HG02938 (cell line): Measurements from ENCODE around the gene PTPRJ.
"Not testable (repeated sequence)": the region's sequence is repeated elsewhere in the genome, so short reads cannot be mapped to it uniquely, and the experiment has no call there.

Experiments
- ATAC-seq: cut with Tn5 transposase; IDR thresholded peaks from one replicate; pipeline ENCODE4 v1.9.1; 2021; ENCODE audit warnings: mild to moderate bottlenecking, moderate library complexity; ENCODE audit not compliant: unreplicated experiment

Gene PTPRJ

DNA sequence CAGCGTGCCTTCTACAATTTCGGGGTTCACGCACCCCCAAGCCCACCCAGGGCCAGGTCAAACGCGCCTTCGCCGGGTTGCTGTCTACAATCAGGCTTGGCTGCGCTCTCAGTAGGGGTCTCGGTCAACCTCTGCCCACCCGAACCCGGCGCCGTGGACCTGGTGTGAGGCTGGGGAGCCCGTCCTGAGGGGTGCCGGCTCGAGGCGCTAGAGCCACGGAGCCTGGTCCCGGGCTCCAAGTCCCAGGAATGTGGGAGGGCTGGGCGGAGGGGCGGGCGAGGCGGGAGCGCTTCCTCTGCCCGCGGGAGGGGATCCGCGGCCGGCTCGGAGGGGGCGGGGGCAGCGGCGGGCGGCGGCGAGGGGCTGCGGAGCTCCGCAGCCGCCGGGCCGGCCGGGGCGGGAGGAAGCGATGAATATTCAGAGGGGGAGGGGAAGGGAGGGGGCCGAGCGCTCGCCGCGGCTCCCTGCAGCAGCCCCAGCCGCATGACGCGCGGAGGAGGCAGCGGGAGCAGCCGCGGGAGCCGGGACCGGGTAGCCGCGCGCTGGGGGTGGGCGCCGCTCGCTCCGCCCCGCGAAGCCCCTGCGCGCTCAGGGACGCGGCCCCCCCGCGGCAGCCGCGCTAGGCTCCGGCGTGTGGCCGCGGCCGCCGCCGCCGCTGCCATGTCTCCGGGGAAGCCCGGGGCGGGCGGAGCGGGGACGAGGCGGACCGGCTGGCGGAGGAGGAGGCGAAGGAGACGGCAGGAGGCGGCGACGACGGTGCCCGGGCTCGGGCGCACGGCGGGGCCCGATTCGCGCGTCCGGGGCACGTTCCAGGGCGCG is at the start of gene PTPRJ:
PTPRJ (plus strand) TSS at position 472 of the 819 bp plus-strand sequence. CDS start 354 bp downstream, outside the sequence.
- peak; percentile 5 for ATAC-seq

DNA sequence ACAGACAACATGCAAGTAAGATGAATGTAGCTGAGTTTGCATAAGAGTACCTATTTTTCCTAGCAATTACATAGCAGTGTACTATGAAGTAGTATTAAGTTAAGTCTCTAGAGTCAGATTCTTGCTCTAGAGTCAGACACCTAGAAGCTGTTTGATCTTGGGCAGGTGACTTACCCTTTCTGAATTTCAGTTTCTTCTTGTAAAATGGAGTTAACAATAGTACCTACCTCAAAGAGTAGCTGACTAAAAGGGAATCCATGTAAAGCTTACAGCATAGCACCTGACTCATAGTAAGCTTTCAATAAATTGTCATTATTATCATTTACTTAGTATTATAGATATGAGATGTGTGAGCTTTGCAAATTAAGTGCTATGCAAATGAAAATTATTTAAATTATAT is 47.8 kb upstream of the PTPRJ start:
- no peak for ATAC-seq

DNA sequence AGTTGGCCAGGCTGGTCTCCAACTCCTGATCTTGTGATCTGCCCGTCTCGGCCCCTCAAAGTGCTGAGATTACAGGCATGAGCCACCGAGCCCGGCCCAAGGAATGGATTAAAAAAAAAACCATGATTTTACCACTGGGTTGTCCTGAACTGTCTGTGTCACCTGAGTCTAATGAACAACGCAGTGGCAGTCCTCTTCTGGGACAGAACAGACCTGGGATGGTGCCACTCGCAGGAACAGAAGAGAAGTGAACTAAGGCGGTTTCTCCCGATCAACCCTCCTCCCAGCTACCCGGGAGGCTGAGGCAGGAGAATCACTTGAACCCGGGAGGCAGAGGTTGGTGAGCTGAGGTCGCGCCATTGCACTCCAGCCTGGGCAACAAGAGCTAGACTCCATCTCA is 46.6 kb upstream of the PTPRJ start:
- not testable (repeated sequence) for ATAC-seq

GRCh38 chr11:47938791-47939560 is 41.4 kb upstream of the PTPRJ start:
- ATAC-seq = no peak

- no peak for ATAC-seq
Observed at GRCh38 chr11:47940904-47941649, 39.3 kb upstream of the PTPRJ start.

- no peak for ATAC-seq
Observed at GRCh38 chr11:47941907-47942558, 38.3 kb upstream of the PTPRJ start.

GRCh38 chr11:47943721-47944586 is 36.4 kb upstream of the PTPRJ start:
- ATAC-seq = no peak

GRCh38 chr11:47944632-47945031 is 35.7 kb upstream of the PTPRJ start:
- no peak for ATAC-seq

DNA sequence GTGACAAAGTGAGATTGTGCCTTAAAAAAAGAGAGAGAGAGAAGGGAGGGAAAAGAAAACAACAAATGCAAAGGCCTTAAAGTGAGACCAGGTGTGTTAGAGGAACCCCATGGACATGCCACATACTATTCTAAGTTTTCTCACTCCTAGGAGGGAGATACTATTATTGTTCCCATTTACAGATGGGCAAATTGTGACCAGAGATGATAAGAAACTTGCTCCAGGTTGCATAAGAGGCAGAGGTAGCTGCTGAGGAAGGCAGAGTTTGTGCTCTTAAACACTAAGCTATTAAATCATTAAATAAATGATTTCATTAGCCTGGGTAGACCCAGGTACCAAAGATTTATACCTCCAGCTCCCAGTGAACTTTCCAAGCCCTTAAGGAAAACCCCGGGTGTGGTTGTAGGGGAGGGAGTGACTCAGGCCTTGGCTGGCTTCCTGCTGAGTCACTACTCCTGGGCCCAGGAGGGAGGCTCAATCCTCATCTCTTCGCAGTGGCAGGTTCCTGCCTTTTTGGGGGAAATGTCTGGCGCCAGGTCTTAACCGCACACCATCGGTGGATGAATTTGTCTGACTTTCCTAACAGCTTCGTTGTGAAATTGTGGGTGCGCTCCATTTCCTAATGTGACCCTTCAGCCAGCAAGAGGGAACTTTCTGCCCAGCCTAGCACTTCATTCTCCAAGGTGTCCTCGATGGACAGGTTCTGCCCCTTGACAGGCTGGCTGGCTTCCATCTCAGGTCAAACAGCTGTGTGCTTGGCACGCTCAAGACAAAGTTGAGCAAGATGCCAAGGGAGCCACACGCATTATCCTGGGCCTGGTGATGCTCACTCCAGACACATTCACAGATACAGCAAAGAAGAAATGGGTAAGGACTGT is 33.4 kb upstream of the PTPRJ start:
- no peak for ATAC-seq

GRCh38 chr11:47948137-47948536 is 32.2 kb upstream of the PTPRJ start:
- no peak for ATAC-seq

- ATAC-seq = not testable (repeated sequence)
Observed at GRCh38 chr11:47949001-47949675, 31.2 kb upstream of the PTPRJ start.

GRCh38 chr11:47950396-47950795 is 30.0 kb upstream of the PTPRJ start:
- peak; percentile 55 for ATAC-seq

DNA sequence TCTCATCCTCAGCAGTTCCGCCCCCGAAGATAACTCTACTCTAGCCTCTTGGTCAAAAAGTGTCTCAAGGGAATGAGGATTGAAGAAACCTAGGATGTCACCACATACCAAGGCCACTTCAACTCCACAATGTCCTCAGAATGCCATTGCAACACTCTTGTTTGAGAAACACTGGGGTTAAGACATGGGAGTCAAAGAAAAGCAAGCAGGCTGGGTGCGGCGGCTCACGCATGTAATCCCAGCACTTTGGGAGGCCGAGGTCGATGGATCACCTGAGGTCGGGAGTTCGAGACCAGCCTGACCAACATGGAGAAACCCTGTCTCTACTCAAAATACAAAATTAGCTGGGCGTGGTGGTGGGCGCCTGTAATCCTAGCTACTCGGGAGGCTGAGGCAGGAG is 28.9 kb upstream of the PTPRJ start:
- not testable (repeated sequence) for ATAC-seq

DNA sequence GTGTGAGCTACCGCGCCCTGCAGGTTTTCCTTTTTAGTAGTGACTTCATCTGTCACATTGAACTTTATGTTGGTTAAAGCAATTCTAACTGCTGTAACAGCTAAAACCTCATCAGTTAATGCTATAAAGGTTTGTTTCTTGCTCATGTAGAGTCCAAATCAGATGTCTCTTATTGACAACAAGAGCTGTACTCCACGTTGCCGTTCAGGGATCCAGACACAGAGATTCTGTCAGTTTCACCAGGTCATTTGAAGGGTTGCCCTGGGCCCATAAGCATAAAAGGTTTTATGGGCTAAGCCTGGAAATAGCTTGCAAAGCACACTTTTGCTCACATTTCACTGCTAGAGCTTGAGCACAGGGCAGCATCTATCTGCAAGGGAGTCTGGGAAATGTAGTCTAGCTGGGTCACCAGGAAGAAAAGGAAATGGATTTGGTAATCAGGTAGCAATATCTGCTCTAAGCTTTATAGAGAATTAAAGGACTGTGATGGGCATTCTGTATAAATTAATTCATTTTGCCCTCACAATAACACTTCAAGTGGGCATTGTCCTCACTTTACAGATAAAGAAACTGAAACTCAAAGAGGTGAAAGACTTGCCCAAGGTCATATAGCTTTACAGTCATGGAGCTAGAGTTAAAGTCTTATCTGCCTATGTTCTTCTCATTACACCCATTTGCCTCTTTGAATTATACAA is 25.2 kb upstream of the PTPRJ start:
- ATAC-seq = no peak

DNA sequence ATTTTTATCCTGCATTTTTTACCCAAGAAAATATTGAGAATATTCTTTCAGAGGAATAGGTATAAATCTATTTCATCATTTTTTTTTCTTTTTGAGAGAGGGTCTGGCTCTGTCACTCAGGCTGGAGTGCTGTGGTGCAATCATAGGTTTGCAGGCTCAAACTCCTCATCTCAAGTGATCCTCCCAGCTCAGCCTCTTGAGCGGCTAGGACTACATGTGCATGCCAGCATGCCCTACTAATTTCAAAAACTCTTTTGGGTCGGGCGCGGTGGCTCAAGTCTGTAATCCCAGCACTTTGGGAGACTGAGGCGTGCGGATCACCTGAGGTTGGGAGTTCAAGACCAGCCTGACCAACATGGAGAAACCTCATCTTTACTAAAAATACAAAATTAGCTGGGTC is 20.3 kb upstream of the PTPRJ start:
- ATAC-seq = no peak

GRCh38 chr11:47961383-47961782 is 19.0 kb upstream of the PTPRJ start:
- no peak for ATAC-seq

DNA sequence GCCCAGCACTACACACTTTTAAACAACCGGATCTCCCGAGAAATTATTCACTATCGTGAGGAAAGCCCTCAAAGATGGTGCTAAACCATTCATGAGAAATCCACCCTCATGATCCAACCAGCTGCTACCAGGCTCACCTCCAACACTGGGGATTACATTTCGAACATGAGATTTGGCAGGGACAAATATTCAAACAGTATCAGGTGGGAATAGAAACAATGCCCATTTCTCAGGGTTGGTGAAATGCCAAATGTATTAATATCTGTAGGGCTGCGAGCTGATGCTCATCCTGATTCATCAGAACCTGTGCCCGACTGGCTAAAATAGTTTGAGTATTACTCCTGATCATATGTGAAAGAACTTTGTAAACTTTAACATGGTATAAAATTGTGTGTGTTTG is 15.8 kb upstream of the PTPRJ start:
- no peak for ATAC-seq
